IgD-negative memory B cell (primary cell): ENCODE data around the gene LMBRD2. TPM values are rescaled to one million over a fixed set of nuclear protein-coding genes. Genes with fewer than 3 reads are reported as not detected.

Experiments
- H3K27ac Mint-ChIP-seq, 3 donors: one replicate each; pipeline ENCODE4 v1.8.0; 2020 to 2022; ENCODE audit warnings: mild to moderate bottlenecking in 3 of 3, mixed read lengths in 3 of 3, moderate library complexity in 1 of 3
- H3K27me3 Mint-ChIP-seq: one replicate; pipeline ENCODE4 v1.8.0; 2021; ENCODE audit warnings: mixed read lengths
- H3K36me3 Mint-ChIP-seq: one replicate; pipeline ENCODE4 v1.8.0; 2020; ENCODE audit warnings: mild to moderate bottlenecking, mixed read lengths
- H3K4me1 Mint-ChIP-seq, 3 donors: one replicate each; pipeline ENCODE4 v1.8.0; 2020 to 2022; ENCODE audit warnings: mixed read lengths in 3 of 3, mild to moderate bottlenecking in 1 of 3
- H3K4me3 Mint-ChIP-seq, 4 donors: one replicate each; pipeline ENCODE4 v1.8.0; 2020 to 2022; ENCODE audit warnings: mild to moderate bottlenecking in 4 of 4, mixed read lengths in 4 of 4, moderate library complexity in 3 of 4
- H3K9me3 Mint-ChIP-seq, 3 donors: one replicate each; pipeline ENCODE4 v1.8.0; 2020 to 2021; ENCODE audit warnings: mixed read lengths in 3 of 3, mild to moderate bottlenecking in 1 of 3
- polyA plus RNA-seq: library from polyadenylated mRNA; unstranded; fragments of 300-500 nt; fragmentation: Illumina TruSeq; gene quantifications from one replicate; pipeline ENCODE4 v1.2.3, GENCODE V29; 2021

The LMBRD2 gene
- polyA plus RNA-seq, 1 donor from 2014 or later: 2.5 TPM

DNA sequence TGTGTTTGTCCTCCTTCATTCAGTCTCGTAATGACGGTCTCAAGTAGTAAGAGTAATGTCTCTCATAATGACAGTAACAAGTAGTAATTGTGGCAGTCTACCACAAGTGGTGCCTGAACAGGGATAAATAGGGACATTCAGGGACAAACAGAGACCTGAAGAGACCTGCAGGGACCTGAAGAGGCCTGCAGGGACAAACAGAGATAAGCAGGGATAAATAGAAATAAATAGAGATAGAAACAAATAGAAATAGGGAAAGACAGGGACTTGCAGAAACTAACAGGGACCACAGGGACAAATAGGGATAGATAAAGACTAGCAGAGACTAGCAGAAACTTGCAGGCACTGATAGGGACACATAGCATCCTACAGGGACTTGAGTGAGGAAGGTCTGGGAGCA is 92.9 kb downstream of the LMBRD2 start:
- H3K27ac Mint-ChIP-seq: no peak overlapping the region
- peaks cover 7% of the 10 kb centered on the region for H3K27me3 Mint-ChIP-seq
- H3K36me3 Mint-ChIP-seq: no peaks in the 10 kb centered on the region
- no peak overlapping the region for H3K4me3 Mint-ChIP-seq
- peaks cover 0 to 3% (median 0%) of the 10 kb centered on the region in 3 donors for H3K9me3 Mint-ChIP-seq
- H3K4me1 Mint-ChIP-seq: peaks cover 0 to 3% (median 0%) of the 10 kb centered on the region in 3 donors

DNA sequence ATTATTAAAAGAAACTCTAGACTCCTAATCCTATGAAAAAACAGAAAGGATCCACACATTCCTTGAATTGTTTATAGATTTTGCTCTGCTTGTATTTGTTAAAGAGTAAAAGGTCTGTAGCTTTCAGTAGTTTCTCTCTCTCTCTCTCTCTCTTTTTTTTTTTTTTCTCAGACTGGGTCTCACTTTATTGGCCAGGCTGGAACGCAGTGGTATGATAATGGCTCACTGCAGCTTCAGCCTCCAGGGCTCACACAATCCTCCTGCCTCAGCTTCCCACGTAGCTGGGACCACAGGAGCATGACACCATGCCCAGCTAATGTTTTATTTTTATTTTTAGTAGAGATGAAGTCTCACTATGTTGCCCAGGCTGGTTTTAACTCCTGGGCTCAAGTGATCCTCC is 94.3 kb downstream of the LMBRD2 start:
- H3K27me3 Mint-ChIP-seq: peaks cover 7% of the 10 kb centered on the region
- H3K27ac Mint-ChIP-seq: no peak overlapping the region
- H3K4me3 Mint-ChIP-seq: no peak overlapping the region
- H3K4me1 Mint-ChIP-seq: peaks cover 0 to 3% (median 0%) of the 10 kb centered on the region in 3 donors
- H3K9me3 Mint-ChIP-seq: peaks cover 0 to 3% (median 0%) of the 10 kb centered on the region in 3 donors
- H3K36me3 Mint-ChIP-seq: no peaks in the 10 kb centered on the region

- H3K27me3 Mint-ChIP-seq: peaks cover 7% of the 10 kb centered on the region
- H3K27ac Mint-ChIP-seq: no peak overlapping the region
- peaks cover 0 to 3% (median 0%) of the 10 kb centered on the region in 3 donors for H3K4me1 Mint-ChIP-seq
- H3K36me3 Mint-ChIP-seq: no peaks in the 10 kb centered on the region
- peaks cover 0 to 3% (median 0%) of the 10 kb centered on the region in 3 donors for H3K9me3 Mint-ChIP-seq
- no peak overlapping the region for H3K4me3 Mint-ChIP-seq
Observed at GRCh38 chr5:36056422-36056821, 95.3 kb downstream of the LMBRD2 start.

DNA sequence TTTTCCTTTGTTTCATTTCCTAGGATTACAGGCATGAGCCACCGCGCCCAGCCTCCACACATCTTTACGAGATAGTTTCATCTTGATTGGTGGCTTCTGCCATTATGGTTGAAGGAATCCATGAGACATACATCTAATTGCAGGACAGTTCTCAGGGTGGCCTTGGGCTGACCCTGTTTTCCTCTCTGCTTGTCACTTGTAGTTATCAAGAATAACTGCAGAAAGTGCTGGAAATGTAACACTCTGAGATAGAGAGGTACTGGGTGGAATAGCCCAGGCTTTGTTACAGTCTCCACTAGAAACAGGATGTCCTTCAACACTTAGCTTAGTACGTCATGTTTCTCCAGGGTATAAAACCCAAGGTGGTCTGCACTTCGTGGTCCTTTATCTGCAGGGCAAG is 95.7 kb downstream of the LMBRD2 start:
- Mint-ChIP-seq H3K4me3 (no peak overlapping the region), H3K27me3 (peaks cover 7% of the 10 kb centered on the region), H3K27ac (no peak overlapping the region), H3K36me3 (no peaks in the 10 kb centered on the region), H3K9me3 (peaks cover 0 to 3% (median 0%) of the 10 kb centered on the region in 3 donors), H3K4me1 (peaks cover 0 to 3% (median 0%) of the 10 kb centered on the region in 3 donors)

DNA sequence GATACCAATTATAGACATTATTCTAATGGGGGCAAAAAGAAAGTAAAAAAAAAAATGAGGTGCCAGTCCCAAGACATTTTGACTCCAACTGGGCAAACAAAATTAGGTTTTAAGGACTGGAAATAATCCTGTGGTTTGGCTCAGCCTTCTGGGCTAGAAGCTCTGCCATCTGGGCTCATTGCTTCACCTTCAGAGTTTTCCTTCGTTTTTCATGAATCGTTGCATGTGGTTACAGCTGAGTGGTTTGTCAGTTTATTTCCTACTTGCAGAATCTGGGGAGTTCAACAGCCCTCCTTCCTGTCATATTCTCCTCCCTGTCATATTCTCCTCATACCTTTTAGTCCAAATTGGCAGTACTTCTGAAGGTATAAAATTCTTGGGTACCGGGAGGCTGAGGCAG is 97.0 kb downstream of the LMBRD2 start:
- H3K9me3 Mint-ChIP-seq: peaks cover 0 to 3% (median 0%) of the 10 kb centered on the region in 3 donors
- no peak overlapping the region for H3K4me3 Mint-ChIP-seq
- no peaks in the 10 kb centered on the region for H3K36me3 Mint-ChIP-seq
- no peak overlapping the region for H3K27ac Mint-ChIP-seq
- peaks cover 7% of the 10 kb centered on the region for H3K27me3 Mint-ChIP-seq
- no peaks in the 10 kb centered on the region for H3K4me1 Mint-ChIP-seq

DNA sequence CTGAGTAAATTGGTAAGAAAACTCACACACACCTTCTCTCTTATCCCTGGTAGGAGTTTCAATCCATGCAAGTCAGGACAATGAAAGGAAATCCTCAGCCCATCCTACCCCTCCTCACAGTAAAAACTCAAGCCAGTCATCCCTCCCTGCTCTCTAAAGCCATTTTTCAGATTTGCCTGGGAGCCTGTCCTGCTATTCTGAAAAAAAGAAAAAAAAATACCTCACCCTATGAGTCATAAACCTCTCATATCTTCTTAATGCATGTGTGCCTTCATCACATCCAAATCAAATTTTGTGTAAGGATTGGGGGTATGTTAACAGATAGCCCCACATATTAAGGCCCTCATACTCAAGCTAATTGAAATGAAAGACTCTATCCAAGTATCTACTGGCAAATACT is 99.1 kb downstream of the LMBRD2 start:
- H3K27me3 Mint-ChIP-seq: peaks cover 7% of the 10 kb centered on the region

GRCh38 chr5:36049949-36050348 is 101.7 kb downstream of the LMBRD2 start:
- peaks cover 0 to 2% (median 0%) of the 10 kb centered on the region in 3 donors for H3K9me3 Mint-ChIP-seq
- H3K4me3 Mint-ChIP-seq: no peak overlapping the region
- H3K4me1 Mint-ChIP-seq: no peaks in the 10 kb centered on the region
- H3K27ac Mint-ChIP-seq: no peak overlapping the region
- H3K27me3 Mint-ChIP-seq: no peaks in the 10 kb centered on the region
- H3K36me3 Mint-ChIP-seq: no peaks in the 10 kb centered on the region

More for the DNA sequence above, 99.1 kb downstream of the LMBRD2 start:
- peaks cover 0 to 3% (median 0%) of the 10 kb centered on the region in 3 donors for H3K9me3 Mint-ChIP-seq
- no peaks in the 10 kb centered on the region for H3K4me1 Mint-ChIP-seq
- H3K36me3 Mint-ChIP-seq: no peaks in the 10 kb centered on the region
- no peak overlapping the region for H3K4me3 Mint-ChIP-seq
- peak overlapping the region in 1 of 3 donors; percentile 63 for H3K27ac Mint-ChIP-seq

Other genes starting within 250 kb of the LMBRD2 start
- gene CAPSL, start 213.3 kb downstream of the LMBRD2 start, polyA plus RNA-seq: not detected
- not detected for gene UGT3A1, start 160.5 kb downstream of the LMBRD2 start, polyA plus RNA-seq
- gene UGT3A2, start 85.0 kb downstream of the LMBRD2 start, polyA plus RNA-seq: not detected
- gene SKP2, start 224 bp upstream of the LMBRD2 start, polyA plus RNA-seq: 17.3 TPM
- 4.1 TPM for gene NADK2, start 90.0 kb upstream of the LMBRD2 start, polyA plus RNA-seq
- gene RANBP3L, start 150.0 kb upstream of the LMBRD2 start, polyA plus RNA-seq: not detected